ENCODE data around the gene VWCE.
A peak's percentile ranks its signal among the peaks of the same experiment; 100 is the strongest.
"Not testable (repeated sequence)": the region's sequence is repeated elsewhere in the genome, so short reads cannot be mapped to it uniquely, and the experiment has no call there.

The VWCE gene

GRCh38 chr11:61279934-61280659 lies 15.0 kb downstream of the VWCE start:
- no peak for DNase-seq

DNA sequence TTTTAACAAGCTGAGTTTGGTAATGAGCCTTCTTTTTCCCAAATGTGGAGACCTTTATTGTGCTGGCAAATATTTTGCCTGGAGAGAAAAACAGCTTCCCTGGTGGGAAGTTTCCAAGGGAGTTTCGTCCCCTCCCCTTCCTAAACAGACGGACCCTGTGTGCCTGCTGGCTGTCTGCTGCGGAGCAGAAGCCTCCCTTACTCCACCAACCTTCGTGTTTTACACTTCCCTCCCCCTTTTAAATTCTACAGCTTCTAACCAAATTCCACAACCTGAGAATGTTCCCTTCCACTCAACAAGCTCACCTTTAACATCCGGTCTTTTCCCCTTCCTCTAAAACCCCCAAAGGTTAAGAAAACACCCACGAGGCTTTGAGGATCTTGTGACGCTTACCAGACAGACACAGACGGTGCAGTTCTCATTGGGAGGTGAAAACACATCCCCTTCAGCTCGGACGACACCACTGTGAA lies 17.1 kb downstream of the VWCE start:
- no peak for DNase-seq

- DNase-seq = no peak
Measured at GRCh38 chr11:61277186-61278000, 17.7 kb downstream of the VWCE start.

- no peak for DNase-seq
Measured at GRCh38 chr11:61275191-61275590, 19.9 kb downstream of the VWCE start.

DNA sequence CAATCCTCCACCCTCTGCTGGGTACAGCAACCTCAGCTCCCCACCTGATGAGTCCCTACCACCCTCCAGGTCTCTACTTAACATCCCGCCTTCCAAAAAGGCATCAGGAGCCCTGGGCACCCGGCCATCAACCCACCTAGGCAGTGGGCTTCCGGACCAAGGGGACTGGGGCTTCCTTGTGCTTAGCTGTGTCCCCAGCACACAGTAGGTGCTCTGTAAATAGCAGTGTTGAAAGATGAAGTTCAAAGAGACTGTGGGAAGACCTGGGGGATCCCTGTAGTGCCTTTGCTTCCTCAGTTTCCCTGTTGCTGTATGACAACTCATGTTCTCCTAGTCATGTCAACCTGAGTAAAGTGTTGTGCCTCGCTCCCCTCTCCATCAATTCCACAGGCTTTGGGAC lies 21.0 kb downstream of the VWCE start:
- DNase-seq = no peak

- peak; percentile 55 for DNase-seq
Measured at GRCh38 chr11:61273178-61274078, 21.7 kb downstream of the VWCE start.

DNA sequence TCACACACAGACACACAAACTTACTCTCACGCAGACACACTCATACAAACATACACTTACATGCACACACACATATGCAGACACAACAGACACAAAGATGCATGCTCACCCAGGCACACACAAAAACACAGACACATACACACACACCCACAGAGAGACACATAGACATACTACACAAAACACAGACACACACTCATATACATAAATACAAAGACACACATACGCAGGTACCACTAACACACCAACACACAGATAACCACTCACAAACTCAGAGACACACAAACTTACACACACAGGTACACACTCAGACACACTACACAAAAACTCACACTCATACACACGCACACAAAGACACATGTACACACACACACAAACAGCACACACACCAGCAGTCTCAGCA lies 22.4 kb downstream of the VWCE start:
- no peak for DNase-seq

DNA sequence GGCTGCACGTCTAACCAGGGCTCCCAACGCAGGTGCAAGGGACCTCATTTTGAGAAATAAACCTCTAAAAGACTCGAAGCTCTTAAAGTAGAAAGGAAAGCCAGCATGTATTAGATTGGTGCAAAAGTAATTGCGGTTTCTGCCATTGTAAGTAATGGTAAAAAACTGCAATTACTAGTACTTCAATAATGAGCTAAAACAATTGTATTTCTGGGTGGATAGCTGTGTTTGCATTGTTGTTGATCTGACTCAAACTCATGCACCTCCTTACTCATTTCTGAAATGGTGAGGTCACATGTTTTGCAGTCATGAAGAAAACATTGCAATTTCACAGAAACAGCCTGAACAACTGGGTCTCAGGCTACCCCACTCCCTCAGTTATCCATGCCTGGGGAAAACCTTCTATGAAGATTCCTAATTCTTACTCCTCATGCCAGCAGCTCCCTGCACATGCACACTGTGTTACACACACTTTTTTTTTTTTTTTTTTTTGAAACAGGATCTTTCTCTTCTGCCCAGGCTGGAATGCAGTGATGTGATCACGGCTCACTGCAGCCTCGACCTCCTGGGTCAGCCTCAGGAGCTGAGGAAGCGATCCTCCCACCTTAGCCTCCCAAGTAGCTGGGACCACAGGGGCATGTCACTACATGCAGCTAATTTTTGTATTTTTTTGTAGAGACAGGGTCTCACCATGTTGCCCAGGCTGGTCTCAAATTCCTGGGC lies 24.6 kb downstream of the VWCE start:
- DNase-seq = no peak

GRCh38 chr11:61268588-61269250 lies 26.4 kb downstream of the VWCE start:
- no peak for DNase-seq

- DNase-seq = no peak
Measured at GRCh38 chr11:61267437-61267841, 27.7 kb downstream of the VWCE start.

GRCh38 chr11:61266602-61267001 lies 28.5 kb downstream of the VWCE start:
- no peak for DNase-seq

DNA sequence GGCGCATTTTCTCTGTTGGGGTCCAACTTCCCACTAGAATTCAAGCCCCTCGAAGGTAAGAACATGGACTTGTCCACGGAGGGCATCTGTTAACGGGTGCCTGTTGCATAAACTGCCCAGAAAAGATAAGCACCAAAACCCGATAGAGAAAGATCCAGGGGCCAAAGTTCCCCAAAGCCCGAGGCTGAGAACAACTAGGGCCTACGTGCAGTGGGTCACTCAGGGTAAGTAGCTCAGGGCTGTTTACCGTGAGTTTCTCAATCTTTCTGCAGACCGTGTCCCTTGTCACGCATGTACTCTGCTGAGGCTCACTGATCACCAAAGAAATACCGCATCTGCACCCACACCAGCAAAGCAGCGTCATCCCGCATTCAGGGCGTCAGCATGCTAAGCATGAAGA lies 29.8 kb downstream of the VWCE start:
- no peak for DNase-seq

GRCh38 chr11:61264795-61265194 lies 30.3 kb downstream of the VWCE start:
- DNase-seq = no peak

- DNase-seq = no peak
Measured at GRCh38 chr11:61264371-61264770, 30.7 kb downstream of the VWCE start.

- DNase-seq = no peak
Measured at GRCh38 chr11:61259363-61259762, 35.8 kb downstream of the VWCE start.

- no peak for DNase-seq
Measured at GRCh38 chr11:61258546-61258945, 36.6 kb downstream of the VWCE start.

- no peak for DNase-seq
Measured at GRCh38 chr11:61256710-61257482, 38.2 kb downstream of the VWCE start.

DNA sequence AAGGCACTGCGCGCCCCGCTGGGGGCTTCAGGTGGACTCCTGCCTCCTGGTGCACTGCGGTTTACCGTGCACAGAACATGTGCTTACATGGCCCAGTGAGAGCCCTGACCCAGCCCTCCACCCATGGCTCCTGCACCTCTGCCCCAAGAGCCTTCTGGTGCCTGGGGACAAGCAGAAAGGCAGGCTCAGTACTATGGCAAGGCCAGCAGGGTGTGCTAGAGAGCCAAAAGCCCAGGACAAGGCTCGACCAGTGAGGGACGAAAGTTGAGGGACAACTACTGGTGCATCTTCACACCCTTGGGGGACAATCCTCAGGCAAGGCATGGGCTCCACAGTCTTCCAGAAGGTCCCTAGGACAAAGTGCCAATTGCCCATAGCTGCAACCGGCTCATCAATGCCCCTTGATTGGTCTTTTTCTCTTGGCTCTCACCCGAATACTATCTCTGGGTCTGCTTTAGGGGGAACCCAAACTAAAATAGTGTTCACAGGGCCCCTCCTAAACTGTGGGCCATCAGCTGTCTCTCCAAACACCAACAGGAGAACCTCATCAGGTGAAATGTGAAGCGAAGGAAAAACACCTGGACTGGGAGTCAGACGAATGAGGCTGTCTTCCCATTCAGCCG lies 40.6 kb downstream of the VWCE start:
- peak; percentile 51 for DNase-seq

DNA sequence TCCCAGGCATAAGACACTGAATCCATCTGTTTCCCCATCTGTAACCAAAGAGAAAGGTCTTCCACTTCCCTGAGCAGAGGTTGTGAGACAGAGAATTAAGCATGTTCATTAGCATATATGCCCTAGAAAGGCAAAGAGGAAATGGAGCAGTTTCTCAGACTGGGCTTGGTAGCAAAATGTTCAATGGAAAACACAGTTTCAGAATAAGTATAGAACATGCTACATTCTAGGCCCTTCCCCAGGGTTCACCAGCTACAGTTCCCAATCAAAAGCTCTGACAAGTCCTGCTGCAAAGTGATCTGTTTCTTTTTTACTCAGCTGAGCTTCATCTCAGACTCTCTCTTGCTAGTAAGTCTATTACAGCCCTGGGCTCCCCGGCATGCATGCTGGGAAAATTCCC lies 42.8 kb downstream of the VWCE start:
- not testable (repeated sequence) for DNase-seq
